Activated naive CD8-positive, alpha-beta T cell treated with anti-CD3 and anti-CD28 coated beads, Interleukin-2, amount 50 U/mL, for 16 hours (primary cell): ENCODE results near the gene TTF1.

ENCODE experiments used
- DNase-seq: peaks from one replicate; pipeline ENCODE4 v3.0.0-alpha.2; 2020; ENCODE audit warnings: low read depth, low spot score

Gene TTF1

GRCh38 chr9:132406554-132407122 is at the start of gene TTF1:
Gene TTF1 (minus strand): TSS chr9:132406840. CDS start chr9:132402821, 4,019 bp downstream.
- peak; percentile 88 for DNase-seq

- no peak for DNase-seq
Observed at GRCh38 chr9:132456241-132456640, 49.6 kb upstream of the TTF1 start.

GRCh38 chr9:132451276-132451675 is 44.6 kb upstream of the TTF1 start:
- DNase-seq: no peak

- no peak for DNase-seq
Observed at GRCh38 chr9:132447902-132448301, 41.3 kb upstream of the TTF1 start.

- no peak for DNase-seq
Observed at GRCh38 chr9:132447346-132447745, 40.7 kb upstream of the TTF1 start.

- no peak for DNase-seq
Observed at GRCh38 chr9:132446887-132447286, 40.2 kb upstream of the TTF1 start.

- no peak for DNase-seq
Observed at GRCh38 chr9:132443951-132444607, 37.4 kb upstream of the TTF1 start.

- no peak for DNase-seq
Observed at GRCh38 chr9:132441404-132441803, 34.8 kb upstream of the TTF1 start.

- no peak for DNase-seq
Observed at GRCh38 chr9:132440735-132441134, 34.1 kb upstream of the TTF1 start.

- DNase-seq: no peak
Observed at GRCh38 chr9:132439153-132439552, 32.5 kb upstream of the TTF1 start.

GRCh38 chr9:132434881-132435280 is 28.2 kb upstream of the TTF1 start:
- no peak for DNase-seq

- DNase-seq: no peak
Observed at GRCh38 chr9:132430998-132431397, 24.4 kb upstream of the TTF1 start.

GRCh38 chr9:132426639-132427414 is 20.2 kb upstream of the TTF1 start:
- no peak for DNase-seq

- DNase-seq: no peak
Observed at GRCh38 chr9:132425675-132426062, 19.0 kb upstream of the TTF1 start.

- DNase-seq: no peak
Observed at GRCh38 chr9:132424857-132425674, 18.4 kb upstream of the TTF1 start.

- DNase-seq: no peak
Observed at GRCh38 chr9:132423503-132423902, 16.9 kb upstream of the TTF1 start.

- DNase-seq: no peak
Observed at GRCh38 chr9:132422574-132422973, 15.9 kb upstream of the TTF1 start.

- no peak for DNase-seq
Observed at GRCh38 chr9:132418726-132419363, 12.2 kb upstream of the TTF1 start.

GRCh38 chr9:132415181-132415580 is 8.5 kb upstream of the TTF1 start:
- no peak for DNase-seq

GRCh38 chr9:132414731-132415130 is 8.1 kb upstream of the TTF1 start:
- DNase-seq: no peak

GRCh38 chr9:132413926-132414325 is 7.3 kb upstream of the TTF1 start:
- DNase-seq: no peak

- no peak for DNase-seq
Observed at GRCh38 chr9:132412089-132412488, 5.4 kb upstream of the TTF1 start.
